Uterus (tissue), 2 donors: ENCODE measurements around the gene H1-8.

ENCODE experiments used
- CTCF ChIP-seq, 4 experiments: fragments of 200-600 bp in 2 of 4; fragments of 450-650 bp in 2 of 4; sonication (generic) in 2 of 4; IDR thresholded peaks; one replicate each; pipeline ENCODE4 v1.5.1; 2016 to 2019; ENCODE audit warnings: antibody characterized with exemption in 4 of 4, mild to moderate bottlenecking in 2 of 4, moderate library complexity in 1 of 4
- POLR2A ChIP-seq, 2 donors: fragments of 450-650 bp; IDR thresholded peaks; one replicate each; pipeline ENCODE4 v1.6.1; 2016; ENCODE audit warnings: antibody characterized with exemption in 2 of 2, mild to moderate bottlenecking in 1 of 2, moderate library complexity in 1 of 2

GRCh38 chr3:129594409-129594808 is 51.4 kb downstream of the H1-8 start:
- no peak for TF ChIP-seq CTCF (IDR thresholded peaks at IDR 0.05)
- no peak for TF ChIP-seq POLR2A (IDR thresholded peaks at IDR 0.05)
